Heart right ventricle (tissue), 16 donors: ENCODE results near the gene SLC35B2. TPM values are rescaled to one million over a fixed set of nuclear protein-coding genes. Genes with fewer than 3 reads are reported as not detected.
A peak's percentile ranks its signal among the peaks of the same experiment; 100 is the strongest.

Experiments used
- ATAC-seq, 8 donors: fragments of 200-7000 bp; cut with Tn5 transposase; one replicate each; pipeline ENCODE4 v1.9.1; 2020; ENCODE audit warnings: mild to moderate bottlenecking in 8 of 8, moderate library complexity in 8 of 8, moderate number of reproducible peaks in 1 of 8
- DNase-seq, 2 donors: peaks; one replicate each; pipeline ENCODE4 v3.0.0-alpha.2; 2020
- H3K27ac ChIP-seq, 10 donors: fragments of 200-600 bp; sonication (generic) in 2 of 10; one replicate each; pipeline versions ENCODE4 v1.5.0 to v1.8.0; 2020 to 2022; ENCODE audit warnings: mild to moderate bottlenecking in 3 of 10
- H3K27me3 ChIP-seq, 7 donors: fragments of 200-600 bp; one replicate each; pipeline ENCODE4 v1.8.0; 2021 to 2022; ENCODE audit warnings: mild to moderate bottlenecking in 2 of 7
- H3K36me3 ChIP-seq, 9 donors: fragments of 200-600 bp; sonication (generic) in 1 of 9; one replicate each; pipeline versions ENCODE4 v1.5.0 to v1.8.0; 2020 to 2022; ENCODE audit warnings: mild to moderate bottlenecking in 2 of 9
- H3K4me1 ChIP-seq, 9 donors: fragments of 200-600 bp; sonication (generic) in 1 of 9; one replicate each; pipeline versions ENCODE4 v1.5.0 to v1.8.0; 2020 to 2022; ENCODE audit warnings: mild to moderate bottlenecking in 4 of 9
- H3K4me3 ChIP-seq, 10 donors: fragments of 200-600 bp; sonication (generic) in 2 of 10; one replicate each; pipeline versions ENCODE4 v1.5.0 to v1.8.0; 2020 to 2022; ENCODE audit warnings: mild to moderate bottlenecking in 7 of 10, moderate library complexity in 2 of 10
- H3K9me3 ChIP-seq, 11 donors: fragments of 200-600 bp in 10 of 11; sonication (generic) in 2 of 11; one replicate each; pipeline versions ENCODE4 v1.5.0 to v1.8.0; 2013 to 2022; ENCODE audit warnings: mild to moderate bottlenecking in 2 of 11, control low read depth in 1 of 11, moderate library complexity in 1 of 11
- CTCF ChIP-seq, 9 donors: fragments of 200-600 bp; sonication (generic) in 2 of 9; IDR thresholded peaks; one replicate each; pipeline versions ENCODE4 v1.5.0 to v1.8.0; 2021 to 2022; ENCODE audit warnings: antibody characterized with exemption in 9 of 9, mild to moderate bottlenecking in 5 of 9, moderate library complexity in 1 of 9
- WGBS, 2 donors: extraction: QIAGEN DNeasy Blood & Tissue Kit; methylation state at CpG; one replicate each; pipeline ENCODE4 v1.1.7; 2013; ENCODE audit warnings: inconsistent platforms in 1 of 2; 5-methylcytosine and 5-hydroxymethylcytosine counted together
- intact Hi-C, 10 donors: fragments of 100-400 bp; cut with DNase I; formaldehyde crosslinking; loops; one replicate each; pipeline versions ENCODE4 v1.11.1 to v1.14.2; 2022
- polyA plus RNA-seq, 2 donors: library from polyadenylated mRNA; stranded (reverse); fragments of 200-250 nt; gene quantifications; one replicate each; pipeline ENCODE4 v1.2.3, GENCODE V29; 2013
- total RNA-seq, 10 donors: library from RNA; stranded (reverse); fragmentation: NEBNext Ultra II Directional in 3 of 10; extraction: Animal tissue kit (Norgen Biotek cat#: 25700) in 3 of 10; gene quantifications; one replicate each; pipeline versions ENCODE4 v1.2.1 to v1.2.4, GENCODE V29; 2021 to 2023
- donor health status: Arrhythmogenic right ventricular cardiomyopathy.
- donor health status: ischemic (EF 13 %, LVEDD 7.1; RV severe dilation, severe dysfunction).
- donor health status: healthy with polysubstance abuse.
- donor health status: DM: no; HTN: yes; CAD: no.
- donor health status: DM: no; HTN: no; CAD: no.
- donor health status: ischemic (EF 25% LVEDD 6.9; RV normal size, moderate dysfunction).
- donor health status: ischemic (EF 25% LVEDD 5.7; RV mildly dilated, moderate dysfunction).
- donor health status: healthy.
- donor health status: DM: yes; HTN: yes; CAD: no.
- donor health status: Ischemic cardiomyopathy.
- donor health status: ischemic (EF 35%, LVEDD 5.7; RV mildly dilated, moderate dysfunction).
- donor health status: nonischemic (EF 11% LVEDD 7.7; RV severe dilation, severe dysfunction).
- donor health status: DM: yes; HTN: yes; CAD: no.
- donor health status: PGD.
- donor health status: ischemic (EF 29% LVEDD 5.4; RV normal size, mild dysfunction).
- donor health status: nonischemic (EF 23%, LVEDD 6.1; RV moderate dilation, normal function).

SLC35B2 gene
- total and polyA plus RNA-seq, 12 donors: 9.1 to 29.8 (median 23.7) TPM

GRCh38 chr6:44250718-44251123 is 6.6 kb downstream of the SLC35B2 start:
- DNase-seq (no peak), ATAC-seq (no peak)
- Histone ChIP-seq H3K27me3 (no peaks in the 10 kb centered on the region), H3K4me3 (no peak overlapping the region), H3K27ac (peak overlapping the region in 2 of 10 donors; percentile 2 to 37), H3K36me3 (peaks cover 6 to 80% (median 66%) of the 10 kb centered on the region in 9 donors), H3K4me1 (peaks cover 8 to 78% (median 44%) of the 10 kb centered on the region in 9 donors), H3K9me3 (no peaks in the 10 kb centered on the region)
- TF ChIP-seq CTCF (IDR thresholded peaks at IDR 0.05): no peak
- intact Hi-C loops: loop anchor here in 1 of 10 donors (10.0 kb wide), 1 partner anchor 156 kb away; no protein-coding TSS in a partner anchor
- WGBS, 2 donors: 69 to 74% methylated on average over 3 of the region's 3 CpGs

- 60 to 64% methylated on average over 6 of the region's 6 CpGs for WGBS, 2 donors
- Histone ChIP-seq H3K27me3 (no peaks in the 10 kb centered on the region), H3K4me1 (peaks cover 9 to 78% (median 48%) of the 10 kb centered on the region in 9 donors), H3K36me3 (peaks cover 6 to 75% (median 66%) of the 10 kb centered on the region in 9 donors), H3K9me3 (no peaks in the 10 kb centered on the region), H3K27ac (no peak overlapping the region), H3K4me3 (no peak overlapping the region)
- TF ChIP-seq CTCF (IDR thresholded peaks at IDR 0.05): no peak
- DNase-seq (no peak), ATAC-seq (no peak)
- intact Hi-C loops: loop anchor here in 1 of 10 donors (10.0 kb wide), 1 partner anchor 155 kb away; no protein-coding TSS in a partner anchor
Measured at GRCh38 chr6:44250067-44250717, 7.1 kb downstream of the SLC35B2 start.

GRCh38 chr6:44249082-44249748 is 8.1 kb downstream of the SLC35B2 start:
- TF ChIP-seq CTCF (IDR thresholded peaks at IDR 0.05): no peak
- Histone ChIP-seq H3K9me3 (no peaks in the 10 kb centered on the region), H3K27me3 (no peaks in the 10 kb centered on the region), H3K36me3 (peaks cover 6 to 65% (median 56%) of the 10 kb centered on the region in 9 donors), H3K27ac (peak overlapping the region in 1 of 10 donors; percentile 25), H3K4me3 (peak overlapping the region in 7 of 10 donors; percentile 76 to 98 (median 85)), H3K4me1 (peaks cover 9 to 71% (median 48%) of the 10 kb centered on the region in 9 donors)
- ATAC-seq: no peak
- 70% methylated on average over 9 of the region's 9 CpGs for WGBS, 2 donors
- no peak for DNase-seq
- intact Hi-C loops: no loop called here

- intact Hi-C loops: no loop called here
- WGBS, 2 donors: 27 to 47% methylated on average over 1 of the region's 1 CpG
- DNase-seq (no peak), ATAC-seq (no peak)
- Histone ChIP-seq H3K9me3 (no peaks in the 10 kb centered on the region), H3K27ac (peak overlapping the region in 6 of 10 donors; percentile 93 to 100 (median 98)), H3K4me3 (peak overlapping the region in 9 of 10 donors; percentile 68 to 98 (median 85)), H3K4me1 (peaks cover 9 to 65% (median 48%) of the 10 kb centered on the region in 9 donors), H3K27me3 (no peaks in the 10 kb centered on the region), H3K36me3 (peaks cover 2 to 59% (median 50%) of the 10 kb centered on the region in 9 donors)
- TF ChIP-seq CTCF (IDR thresholded peaks at IDR 0.05): no peak
Measured at GRCh38 chr6:44248579-44248978, 8.7 kb downstream of the SLC35B2 start.
